ENCODE measurements around the gene EPC2.

DNA sequence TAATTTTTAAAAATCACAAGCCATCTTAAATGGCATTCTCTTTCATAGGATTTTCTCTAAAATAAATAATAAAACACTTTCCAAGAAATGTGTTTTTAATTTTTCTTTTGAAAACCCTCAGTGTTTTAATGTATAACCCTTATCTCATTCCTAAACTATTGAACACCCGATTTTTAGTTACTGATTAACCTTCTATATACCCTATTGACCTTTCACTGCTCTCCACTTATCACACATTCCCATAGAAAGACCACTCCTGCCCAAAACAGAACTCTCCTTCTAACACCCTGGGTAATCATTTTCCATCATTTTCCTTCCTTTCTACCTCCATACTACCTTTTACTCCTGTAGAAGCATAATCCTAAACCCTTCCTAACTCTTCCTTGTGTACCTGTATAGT is 102.4 kb downstream of the EPC2 start:
- no peak for TF ChIP-seq ZNF274 (IDR thresholded peaks at IDR 0.05; ENCODE audit: low read depth, low read length)
- TF ChIP-seq SUZ12 (IDR thresholded peaks at IDR 0.05; ENCODE audit: extremely low read depth, insufficient read depth, insufficient read length), result no peak
